GM19193 (cell line): ENCODE measurements around the gene THBS3.

ENCODE experiments used
- POLR2A ChIP-seq: IDR thresholded peaks from 4 replicates; pipeline ENCODE4 v1.6.1; 2011; ENCODE audit not compliant: insufficient read depth, insufficient read length; ENCODE audit errors: extremely low read depth

The THBS3 gene

GRCh38 chr1:155209312-155209721 lies 1.6 kb upstream of the THBS3 start:
- no peak for TF ChIP-seq POLR2A

DNA sequence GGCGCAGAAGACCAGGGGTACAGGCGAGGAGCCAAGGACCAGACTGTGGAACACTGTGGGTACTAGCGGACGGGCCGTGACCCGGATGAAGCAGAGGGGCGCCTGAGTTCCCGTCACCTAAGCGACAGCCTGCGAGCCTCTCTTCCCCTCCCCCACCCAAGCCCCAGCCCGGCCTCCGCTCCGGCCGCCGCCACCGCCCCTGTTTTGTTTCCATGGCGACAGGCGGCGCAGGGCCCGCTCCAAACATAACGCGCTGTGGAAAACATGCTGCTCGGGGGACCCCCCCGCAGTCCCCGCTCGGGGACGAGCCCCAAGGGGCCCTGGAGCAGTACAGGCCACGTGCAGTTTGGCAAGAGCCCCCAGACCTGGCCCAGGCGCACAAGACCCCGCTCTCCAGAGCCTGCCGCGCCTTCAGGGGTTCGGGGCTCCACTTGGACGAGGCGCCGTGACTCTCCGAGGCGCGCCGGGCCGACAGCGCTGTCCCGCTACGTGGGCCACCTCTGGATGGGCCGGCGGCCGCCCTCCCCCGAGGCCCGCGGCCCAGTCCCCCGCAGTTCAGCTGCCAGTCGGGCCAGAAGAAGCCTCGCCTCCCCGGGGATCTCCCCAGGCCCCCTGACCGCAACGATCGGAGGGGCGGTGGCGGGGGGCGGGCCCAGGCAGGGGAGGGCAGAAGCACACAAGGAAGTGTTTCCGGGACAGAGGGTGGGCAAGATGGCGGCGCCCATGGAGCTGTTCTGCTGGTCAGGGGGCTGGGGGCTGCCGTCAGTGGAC lies 1.0 kb upstream of the THBS3 start, which contains the start of gene MTX1:
Gene MTX1, plus strand, starts transcription at position 155 of the 771 bp plus-strand sequence. Its CDS starts 110 bp downstream, at position 265.
- peak; percentile 55 for TF ChIP-seq POLR2A

- TF ChIP-seq POLR2A: no peak
These were observed 549 bp downstream of the THBS3 start for GRCh38 chr1:155206891-155207805.

- no peak for TF ChIP-seq POLR2A
These were observed 1.6 kb downstream of the THBS3 start for GRCh38 chr1:155205969-155206593.

- no peak for TF ChIP-seq POLR2A
These were observed 2.7 kb downstream of the THBS3 start for GRCh38 chr1:155205035-155205434.

- TF ChIP-seq POLR2A: no peak
These were observed 4.8 kb downstream of the THBS3 start for GRCh38 chr1:155202731-155203515.

- no peak for TF ChIP-seq POLR2A
These were observed 5.5 kb downstream of the THBS3 start for GRCh38 chr1:155202198-155202597.

- no peak for TF ChIP-seq POLR2A
These were observed 6.8 kb downstream of the THBS3 start for GRCh38 chr1:155200920-155201319.

DNA sequence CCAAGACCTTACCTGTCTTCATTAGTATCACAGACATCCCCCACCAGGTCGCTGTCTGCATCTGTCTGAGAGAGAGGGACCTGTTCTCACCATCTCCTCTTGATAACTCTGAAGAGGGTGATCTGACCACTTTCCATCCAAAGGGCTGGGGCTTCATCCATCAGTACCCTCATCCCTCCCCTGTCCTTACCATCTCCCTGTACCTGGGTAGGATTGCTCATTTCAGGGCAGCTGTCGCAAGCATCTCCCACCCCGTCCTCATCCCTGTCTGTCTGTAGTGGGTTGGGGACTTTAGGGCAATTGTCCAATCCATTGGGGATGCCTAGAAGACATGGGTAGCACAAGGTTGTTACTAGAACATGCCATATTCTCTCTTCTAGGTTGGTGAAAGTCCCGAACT lies 7.9 kb downstream of the THBS3 start:
- no peak for TF ChIP-seq POLR2A

- TF ChIP-seq POLR2A: no peak
These were observed 9.2 kb downstream of the THBS3 start for GRCh38 chr1:155198547-155198906.

DNA sequence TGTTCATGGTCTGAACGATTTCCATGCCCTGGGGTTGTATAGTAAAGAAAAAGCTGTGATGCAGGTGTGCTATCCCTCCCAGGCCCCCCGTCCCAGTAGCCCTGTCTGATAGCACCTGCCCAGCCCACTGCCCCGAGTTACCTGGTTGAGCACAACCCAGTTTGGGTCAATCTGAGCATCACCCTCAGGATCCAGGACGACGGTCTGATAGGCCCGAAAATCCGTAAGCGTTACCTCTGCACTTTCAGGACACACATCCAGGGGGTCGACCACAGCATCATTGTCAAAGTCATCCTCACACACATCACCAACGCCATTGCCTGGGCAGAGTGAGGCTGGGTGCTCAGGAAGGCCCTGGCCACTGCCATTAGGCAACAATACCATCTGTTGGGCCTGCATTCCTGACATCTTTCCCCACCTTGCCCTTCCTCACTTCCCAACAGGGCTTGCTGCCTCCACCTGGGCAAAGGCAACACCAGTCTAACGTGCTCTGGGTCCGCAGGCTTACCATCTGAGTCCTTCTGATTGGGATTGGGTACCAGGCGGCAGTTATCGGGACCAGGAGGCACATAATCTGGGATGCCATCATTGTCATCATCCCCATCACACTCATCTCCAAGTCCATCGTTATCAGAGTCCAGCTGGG lies 9.7 kb downstream of the THBS3 start:
- no peak for TF ChIP-seq POLR2A

GRCh38 chr1:155196893-155197638 lies 10.6 kb downstream of the THBS3 start:
- no peak for TF ChIP-seq POLR2A
